Naive thymus-derived CD8-positive, alpha-beta T cell (primary cell): ENCODE results near the gene ZFYVE21. TPM values are rescaled to one million over a fixed set of nuclear protein-coding genes. Genes with fewer than 3 reads are reported as not detected.
"Not testable (repeated sequence)": the region's sequence is repeated elsewhere in the genome, so short reads cannot be mapped to it uniquely, and the experiment has no call there.

ENCODE experiments used
- ATAC-seq, 2 donors: fragments of 150-1000 bp; cut with Tn5 transposase in 1 of 2; sonication (Bioruptor Pico), chemical (Tn5 transposase) in 1 of 2; 1 replicate in 1 of 2; 2 replicates in 1 of 2; pipeline ENCODE4 v1.10.0; 2021; ENCODE audit warnings: mild to moderate bottlenecking in 2 of 2, moderate library complexity in 2 of 2
- POLR2A ChIA-PET: fragments of 350-600 bp; sonication (Branson Sonifier 250); formaldehyde crosslinking; loops from one replicate; lab custom pipeline; 2021; ENCODE audit warnings: antibody characterized with exemption; lab: Charles Lee
- DNase-seq, 10 donors: peaks; one replicate each; pipeline versions ENCODE4 v3.0.0 to v3.0.0-alpha.2; 2020 to 2022
- H3K27ac Mint-ChIP-seq, 10 donors: one replicate each; pipeline ENCODE4 v1.8.0; 2020 to 2022; ENCODE audit warnings: mild to moderate bottlenecking in 10 of 10, mixed read lengths in 10 of 10, moderate library complexity in 4 of 10, inconsistent platforms in 1 of 10
- H3K27me3 Mint-ChIP-seq, 5 donors: one replicate each; pipeline ENCODE4 v1.8.0; 2021 to 2022; ENCODE audit warnings: mixed read lengths in 5 of 5
- H3K36me3 Mint-ChIP-seq, 3 donors: one replicate each; pipeline ENCODE4 v1.8.0; 2020 to 2022; ENCODE audit warnings: mixed read lengths in 3 of 3, mild to moderate bottlenecking in 2 of 3, inconsistent platforms in 1 of 3
- H3K4me1 Mint-ChIP-seq, 4 donors: one replicate each; pipeline ENCODE4 v1.8.0; 2021 to 2022; ENCODE audit warnings: mixed read lengths in 4 of 4
- H3K4me3 Mint-ChIP-seq, 10 donors: one replicate each; pipeline ENCODE4 v1.8.0; 2020 to 2022; ENCODE audit warnings: mild to moderate bottlenecking in 10 of 10, mixed read lengths in 10 of 10, moderate library complexity in 6 of 10, inconsistent platforms in 1 of 10
- H3K9me3 Mint-ChIP-seq, 9 donors: one replicate each; pipeline ENCODE4 v1.8.0; 2020 to 2022; ENCODE audit warnings: mixed read lengths in 9 of 9, mild to moderate bottlenecking in 3 of 9, inconsistent platforms in 1 of 9, moderate library complexity in 1 of 9
- polyA plus RNA-seq, 3 donors: library from polyadenylated mRNA; unstranded; fragments of 300-500 nt; fragmentation: Illumina TruSeq; gene quantifications; one replicate each; pipeline ENCODE4 v1.2.3, GENCODE V29; 2021
- total RNA-seq, 8 experiments: library from RNA in 2 of 8; stranded (reverse) in 2 of 8; gene quantifications; one replicate each; pipeline ENCODE4 v1.2.3 and lab custom pipeline; 2021 to 2026

The ZFYVE21 gene
- total and polyA plus RNA-seq, 5 experiments from 2014 or later = 7.7 to 16.9 (median 8.7) TPM

DNA sequence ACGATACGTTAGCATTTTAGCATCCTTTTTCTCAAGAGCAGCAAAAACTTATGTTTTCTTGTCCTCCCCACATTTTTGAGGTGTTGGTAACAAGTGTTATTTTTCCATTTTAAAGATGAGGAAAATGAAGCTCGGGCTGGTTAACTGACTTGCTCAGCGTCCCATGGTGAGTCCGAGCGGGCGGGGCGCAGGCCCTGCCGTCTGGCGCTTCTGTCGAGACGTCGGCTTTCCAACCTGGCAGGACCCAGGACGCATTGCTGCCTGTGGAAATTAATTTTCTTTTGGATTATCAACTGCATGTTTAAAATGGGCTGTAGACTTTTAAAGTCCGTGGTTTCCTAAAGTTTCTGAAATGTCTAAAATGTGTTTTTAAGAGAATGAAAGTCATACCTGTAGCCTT is 30.7 kb upstream of the ZFYVE21 start:
- ATAC-seq = no peak
- DNase-seq = no peak
- H3K9me3 Mint-ChIP-seq = peaks cover 0 to 2% (median 0%) of the 10 kb centered on the region in 9 donors
- H3K4me3 Mint-ChIP-seq = no peak overlapping the region
- peak overlapping the region in 1 of 10 donors; percentile 15 for H3K27ac Mint-ChIP-seq
- H3K27me3 Mint-ChIP-seq = no peaks in the 10 kb centered on the region
- H3K36me3 Mint-ChIP-seq = peaks cover 0 to 92% (median 6%) of the 10 kb centered on the region in 3 donors
- POLR2A ChIA-PET = no interaction called here
- peaks cover 0 to 10% (median under 1%) of the 10 kb centered on the region in 4 donors for H3K4me1 Mint-ChIP-seq

DNA sequence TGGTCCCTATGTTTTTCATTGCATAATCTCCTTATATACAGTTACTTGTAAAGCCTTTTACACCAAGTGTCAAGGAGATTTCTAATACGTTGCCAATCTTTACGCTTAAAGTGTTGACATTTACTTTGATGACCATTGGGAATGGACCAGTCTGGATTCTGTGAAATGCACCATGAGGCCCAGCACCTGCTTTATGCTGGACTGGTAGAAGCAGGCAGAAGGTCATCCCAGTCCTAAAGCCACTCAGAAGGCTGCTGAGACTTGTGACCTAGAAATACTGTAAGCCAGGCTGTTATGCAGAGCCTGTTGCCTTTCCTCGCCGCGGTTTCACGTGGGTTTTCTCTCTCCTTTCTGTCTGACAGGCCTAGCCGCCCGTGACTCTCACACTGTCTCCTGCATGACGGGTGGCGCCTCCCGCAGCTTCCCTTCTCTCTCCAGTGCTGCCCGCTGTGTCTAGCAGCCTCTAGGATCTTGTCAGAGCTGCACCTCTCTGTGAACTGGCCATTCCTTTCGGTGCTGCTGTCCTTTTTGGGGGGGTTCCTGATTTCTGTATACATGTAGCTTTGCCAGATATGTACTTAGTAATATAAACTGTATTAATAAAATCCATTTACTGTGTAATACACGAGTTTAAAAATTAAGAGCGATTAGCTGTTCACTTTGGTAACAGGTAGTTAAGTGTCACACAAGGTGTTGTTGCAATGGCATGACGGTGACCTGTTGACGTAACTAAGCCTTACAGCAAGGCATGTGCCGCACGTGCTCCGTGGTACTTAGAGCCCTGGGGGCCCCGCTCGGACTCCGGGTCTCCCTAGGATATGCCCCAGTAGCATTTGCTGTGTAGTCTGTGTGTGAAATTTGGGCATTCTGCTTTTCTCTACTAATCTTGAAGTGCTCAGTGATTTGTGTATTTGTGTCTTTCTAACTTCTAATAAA is 30.1 kb upstream of the ZFYVE21 start:
- POLR2A ChIA-PET = no interaction called here

DNA sequence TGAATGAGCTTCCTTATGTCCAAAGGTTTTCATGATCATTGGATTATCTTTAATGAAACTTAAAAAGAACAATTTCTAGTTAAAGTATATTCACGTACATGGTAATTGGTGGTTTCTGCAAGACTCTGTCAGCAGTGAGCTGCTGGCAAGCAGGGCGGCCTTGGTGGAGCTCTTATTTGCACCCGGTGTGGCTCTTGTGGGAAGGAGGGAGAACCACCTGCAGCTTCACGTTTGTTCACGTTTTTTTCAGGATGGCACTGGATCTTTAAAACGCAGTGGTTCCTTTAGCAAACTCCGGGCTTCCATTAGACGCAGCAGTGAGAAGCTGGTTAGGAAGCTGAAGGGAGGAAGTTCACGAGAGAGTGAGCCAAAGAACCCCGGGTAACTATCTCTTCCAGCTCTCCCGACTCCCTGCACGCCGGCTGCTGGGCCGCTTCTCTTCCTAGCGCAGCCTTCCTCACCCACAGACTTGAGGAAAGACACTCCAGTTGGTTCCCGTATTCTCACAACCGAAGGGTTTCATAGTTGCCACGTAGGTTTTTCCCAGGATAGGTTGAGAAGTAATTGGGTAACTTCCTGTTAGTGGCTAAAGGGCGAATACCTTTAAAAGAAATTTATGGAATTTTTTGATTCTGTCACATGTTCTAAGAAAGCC is 28.7 kb upstream of the ZFYVE21 start:
- DNase-seq (no peak), ATAC-seq (no peak)
- peaks cover 0 to 23% (median 2%) of the 10 kb centered on the region in 4 donors for H3K4me1 Mint-ChIP-seq
- H3K36me3 Mint-ChIP-seq = peaks cover 0 to 78% (median 4%) of the 10 kb centered on the region in 3 donors
- peak overlapping the region in 2 of 10 donors; percentile 48 to 50 for H3K27ac Mint-ChIP-seq
- no peak overlapping the region for H3K4me3 Mint-ChIP-seq
- peaks cover 0 to 2% (median 0%) of the 10 kb centered on the region in 9 donors for H3K9me3 Mint-ChIP-seq
- no peaks in the 10 kb centered on the region for H3K27me3 Mint-ChIP-seq
- POLR2A ChIA-PET = no interaction called here

More for the DNA sequence above, 30.1 kb upstream of the ZFYVE21 start:
- no peak overlapping the region for H3K4me3 Mint-ChIP-seq
- no peaks in the 10 kb centered on the region for H3K27me3 Mint-ChIP-seq
- H3K4me1 Mint-ChIP-seq = peaks cover 0 to 15% (median 2%) of the 10 kb centered on the region in 4 donors
- H3K36me3 Mint-ChIP-seq = peaks cover 0 to 92% (median 6%) of the 10 kb centered on the region in 3 donors
- peak overlapping the region in 2 of 10 donors; percentile 12 to 22 for H3K27ac Mint-ChIP-seq
- no peak for ATAC-seq
- no peak for DNase-seq
- peaks cover 0 to 2% (median 0%) of the 10 kb centered on the region in 9 donors for H3K9me3 Mint-ChIP-seq

DNA sequence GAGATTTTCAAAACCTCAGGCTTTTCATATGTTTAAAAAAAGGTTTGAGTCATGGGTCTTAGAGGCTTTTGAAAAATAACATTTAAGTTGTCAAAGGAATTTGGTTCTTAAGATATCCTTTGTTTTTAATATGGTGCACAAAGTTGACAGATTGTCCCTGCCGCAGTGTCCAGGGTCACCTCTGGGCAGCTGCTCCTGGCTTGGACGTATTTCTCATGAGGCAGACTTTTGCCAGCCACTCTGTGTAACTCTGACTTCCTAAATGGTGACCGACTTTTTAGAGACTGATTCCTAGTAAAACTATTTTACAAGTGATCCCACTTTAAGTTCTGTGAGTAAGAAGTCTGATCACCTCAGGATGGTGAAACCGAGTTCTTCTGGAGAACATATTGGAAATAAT is 27.9 kb upstream of the ZFYVE21 start:
- ATAC-seq = no peak
- Mint-ChIP-seq H3K9me3 (peaks cover 0 to 2% (median 0%) of the 10 kb centered on the region in 9 donors), H3K4me1 (peaks cover 0 to 23% (median 2%) of the 10 kb centered on the region in 4 donors), H3K27ac (peak overlapping the region in 1 of 10 donors; percentile 11), H3K4me3 (no peak overlapping the region), H3K27me3 (no peaks in the 10 kb centered on the region), H3K36me3 (peaks cover 0 to 72% (median 4%) of the 10 kb centered on the region in 3 donors)
- no peak for DNase-seq
- POLR2A ChIA-PET = interaction anchor here (0.5 kb wide), 1 partner anchor 16 kb away, joined by 3 read pairs; no protein-coding TSS in a partner anchor

DNA sequence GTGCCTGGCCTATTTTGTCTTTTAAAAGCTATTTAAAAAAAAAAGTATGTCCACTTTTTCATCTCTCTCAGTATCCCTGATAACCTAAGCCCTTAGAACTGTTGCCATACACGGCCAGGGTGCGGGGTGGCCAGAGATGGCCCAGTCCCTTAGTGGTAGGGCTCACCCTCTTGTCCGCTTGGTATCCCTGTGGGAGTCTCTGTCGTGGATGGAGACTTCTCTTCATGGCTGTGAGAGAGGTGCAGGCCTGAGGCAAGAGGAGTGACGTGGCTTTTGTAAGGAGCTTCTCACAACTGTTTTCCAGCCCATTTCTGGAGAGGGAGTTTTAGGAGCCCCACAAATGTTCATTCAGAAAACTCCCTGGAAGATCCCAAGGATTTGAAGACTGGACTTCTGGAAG is 27.2 kb upstream of the ZFYVE21 start:
- POLR2A ChIA-PET = interaction anchor here (0.5 kb wide), 1 partner anchor 17 kb away, joined by 3 read pairs; no protein-coding TSS in a partner anchor
- Mint-ChIP-seq H3K4me1 (peaks cover 0 to 23% (median 2%) of the 10 kb centered on the region in 4 donors), H3K27me3 (no peaks in the 10 kb centered on the region), H3K36me3 (peaks cover 0 to 72% (median 2%) of the 10 kb centered on the region in 3 donors), H3K4me3 (no peak overlapping the region), H3K27ac (peak overlapping the region in 2 of 10 donors; percentile 31 to 40), H3K9me3 (peaks cover 0 to 2% (median 0%) of the 10 kb centered on the region in 9 donors)
- ATAC-seq (no peak), DNase-seq (no peak)

DNA sequence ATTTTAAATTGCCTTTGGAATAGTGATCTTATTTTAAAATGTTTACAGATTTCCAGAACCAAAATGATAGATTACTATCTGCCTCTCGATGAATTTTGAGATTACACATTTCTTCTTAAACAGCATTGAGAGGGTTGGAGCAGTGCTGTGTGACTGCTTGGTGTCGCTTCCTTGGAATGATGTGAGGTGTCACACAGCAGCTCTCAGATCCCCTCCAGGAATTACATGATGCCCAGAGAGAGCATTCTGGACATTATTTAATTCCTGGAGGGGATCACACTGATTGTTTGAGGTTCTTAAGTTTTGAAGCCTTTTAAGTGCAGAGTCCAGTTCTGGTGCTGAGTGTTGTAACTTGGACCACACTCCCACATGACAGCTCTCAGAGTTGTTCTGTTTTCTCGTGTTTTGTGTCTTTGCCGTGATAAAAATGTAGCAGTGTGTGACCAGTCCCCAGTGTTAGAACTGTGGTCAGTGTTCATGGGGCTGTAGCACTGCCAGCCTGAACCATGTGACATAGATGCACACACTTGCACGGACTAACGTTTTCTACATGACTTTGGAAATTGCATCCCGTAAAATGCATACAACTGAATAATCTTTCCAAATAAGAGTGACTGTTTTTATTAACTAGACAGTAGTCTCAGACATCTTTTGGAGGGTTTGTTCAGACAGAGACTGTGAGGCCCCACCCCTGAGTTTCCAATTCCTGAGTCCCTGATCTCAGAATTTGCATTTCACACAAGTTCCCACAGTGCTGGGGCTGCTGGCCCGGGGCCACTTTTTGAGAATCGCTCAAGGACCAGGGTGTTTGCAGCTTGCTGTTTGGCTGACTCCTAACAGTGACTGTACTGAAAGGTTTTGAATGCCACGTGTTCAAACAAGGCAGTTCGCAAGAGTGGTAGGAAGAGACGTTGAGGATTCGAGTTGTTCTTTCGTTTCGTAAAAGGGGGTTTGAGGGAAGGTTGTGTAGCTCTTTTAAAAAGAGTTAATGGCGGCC is 26.4 kb upstream of the ZFYVE21 start:
- POLR2A ChIA-PET = no interaction called here
- ATAC-seq (no peak), DNase-seq (no peak)
- H3K27ac Mint-ChIP-seq = peak overlapping the region in 3 of 10 donors; percentile 26 to 74 (median 69)
- peaks cover 0 to 23% (median 2%) of the 10 kb centered on the region in 4 donors for H3K4me1 Mint-ChIP-seq
- H3K27me3 Mint-ChIP-seq = no peaks in the 10 kb centered on the region
- H3K36me3 Mint-ChIP-seq = peaks cover 0 to 72% (median 2%) of the 10 kb centered on the region in 3 donors
- H3K9me3 Mint-ChIP-seq = peaks cover 0 to 2% (median 0%) of the 10 kb centered on the region in 9 donors
- H3K4me3 Mint-ChIP-seq = no peak overlapping the region

DNA sequence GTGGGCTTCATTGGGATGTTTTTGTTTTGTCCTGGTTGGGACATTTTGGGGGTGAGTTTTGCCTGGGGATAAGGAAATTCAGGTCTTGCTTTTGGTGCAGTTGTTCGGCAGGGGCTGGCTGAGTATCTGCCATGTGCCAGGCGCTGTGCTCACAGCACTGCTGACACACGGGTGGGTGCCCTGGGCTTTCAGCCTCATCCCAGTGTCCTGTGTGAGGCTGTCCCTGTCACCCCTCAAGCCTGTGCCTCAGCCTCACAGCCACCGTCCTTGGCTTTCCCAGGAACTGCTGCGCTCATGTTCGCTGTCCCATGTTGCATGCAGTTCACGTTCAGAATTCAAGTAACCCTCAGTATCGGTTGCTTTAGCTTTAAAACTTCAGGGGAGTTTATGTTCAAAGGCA is 25.3 kb upstream of the ZFYVE21 start:
- ATAC-seq (no peak), DNase-seq (no peak)
- Mint-ChIP-seq H3K9me3 (peaks cover 0 to 2% (median 0%) of the 10 kb centered on the region in 9 donors), H3K4me1 (peaks cover 0 to 23% (median 3%) of the 10 kb centered on the region in 4 donors), H3K27me3 (no peaks in the 10 kb centered on the region), H3K36me3 (peaks cover 0 to 66% (median 2%) of the 10 kb centered on the region in 3 donors), H3K4me3 (no peak overlapping the region), H3K27ac (peak overlapping the region in 4 of 10 donors; percentile 15 to 89 (median 37))
- POLR2A ChIA-PET = interaction anchor here (0.7 kb wide), 2 partner anchors 58 to 139 kb away, joined by 3 to 6 read pairs; no protein-coding TSS in a partner anchor

DNA sequence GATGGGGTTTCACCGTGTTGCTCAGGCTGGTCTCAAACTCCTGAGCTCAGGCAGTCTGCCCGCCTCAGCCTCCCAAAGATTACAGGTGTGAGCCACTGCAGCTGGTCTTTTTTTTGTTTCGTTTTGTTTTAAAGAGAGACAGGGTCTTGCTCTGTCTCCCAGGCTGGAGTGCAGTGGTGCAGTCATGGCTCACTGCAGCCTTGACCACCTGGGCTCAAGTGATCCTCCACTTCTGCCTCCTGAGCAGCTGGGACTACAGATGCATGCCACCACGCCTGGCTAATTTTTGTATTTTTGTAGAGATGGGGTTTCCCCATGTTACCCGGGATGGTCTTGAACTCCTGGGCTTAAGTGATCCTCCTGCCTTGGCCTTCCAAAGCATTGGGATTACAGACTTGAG is 24.0 kb upstream of the ZFYVE21 start:
- Mint-ChIP-seq H3K4me1 (peaks cover 7 to 30% (median 10%) of the 10 kb centered on the region in 4 donors), H3K27ac (peak overlapping the region in 1 of 10 donors; percentile 34), H3K36me3 (peaks cover 0 to 62% (median 0%) of the 10 kb centered on the region in 3 donors)
- H3K4me3 Mint-ChIP-seq, DNase-seq, H3K27me3 Mint-ChIP-seq, H3K9me3 Mint-ChIP-seq, POLR2A ChIA-PET, ATAC-seq: not testable (repeated sequence)

DNA sequence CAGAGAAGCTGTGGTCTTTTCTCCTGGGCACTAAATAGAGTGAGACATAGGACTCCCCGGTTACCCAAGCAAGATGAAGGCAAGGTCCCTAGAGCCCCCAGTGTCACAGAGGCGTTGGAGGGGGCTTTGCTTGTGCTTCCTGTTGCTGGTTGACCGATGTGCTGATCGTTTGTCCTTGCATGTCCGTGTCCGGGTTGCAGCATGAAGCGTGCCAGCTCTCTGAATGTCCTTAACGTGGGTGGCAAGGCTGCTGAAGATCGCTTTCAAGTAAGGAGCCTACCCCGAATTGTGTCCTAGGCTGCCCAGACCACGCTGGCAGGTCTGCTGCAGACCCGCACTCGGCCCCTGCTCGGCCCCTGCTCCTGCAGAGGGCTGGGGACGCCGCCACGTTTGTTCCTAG is 23.5 kb upstream of the ZFYVE21 start:
- Mint-ChIP-seq H3K36me3 (peaks cover 0 to 58% (median 0%) of the 10 kb centered on the region in 3 donors), H3K9me3 (no peaks in the 10 kb centered on the region), H3K4me3 (no peak overlapping the region), H3K27ac (peak overlapping the region in 1 of 10 donors; percentile 34), H3K27me3 (no peaks in the 10 kb centered on the region), H3K4me1 (peaks cover 7 to 31% (median 12%) of the 10 kb centered on the region in 4 donors)
- DNase-seq (no peak), ATAC-seq (no peak)
- POLR2A ChIA-PET = no interaction called here

DNA sequence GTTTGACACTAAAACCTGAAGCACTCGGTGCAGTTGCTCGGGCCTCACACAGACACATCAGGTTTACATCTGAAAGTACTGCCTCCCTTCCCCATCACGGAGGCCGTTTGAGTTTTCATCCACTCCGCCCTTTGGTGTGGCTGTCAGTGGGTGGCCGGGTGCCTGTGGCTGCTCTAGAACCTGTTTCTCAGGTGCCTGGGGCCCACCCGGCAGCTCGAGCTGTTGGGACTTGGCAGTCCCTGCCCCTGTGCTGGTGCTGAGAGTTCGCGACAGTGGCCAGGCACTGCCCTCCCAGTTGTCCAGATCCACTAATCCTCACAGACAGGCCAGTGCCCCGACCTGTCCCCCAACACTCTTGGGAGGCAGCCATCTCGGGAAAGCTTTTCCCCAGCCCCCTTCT is 22.7 kb upstream of the ZFYVE21 start:
- no peak for ATAC-seq

DNA sequence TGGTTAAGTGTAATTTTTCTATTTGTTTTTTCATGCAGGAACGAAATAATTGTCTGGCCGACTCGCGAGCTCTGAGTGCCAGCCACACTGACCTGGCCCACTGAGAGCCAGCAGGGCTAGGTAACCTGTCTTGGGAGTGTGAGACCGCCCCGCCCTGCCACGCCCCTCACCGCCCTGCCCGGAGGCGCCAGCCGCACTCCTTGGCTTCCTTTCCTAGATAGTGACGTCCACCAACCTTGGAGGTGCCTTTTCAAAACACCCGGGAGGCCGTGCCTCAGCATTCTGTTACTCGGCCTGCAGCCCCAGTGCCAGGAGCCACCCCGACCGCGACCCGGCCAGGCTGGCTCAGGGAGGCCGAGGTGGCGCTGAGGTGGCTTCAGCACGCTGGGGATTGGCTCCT is 22.1 kb upstream of the ZFYVE21 start:
- H3K36me3 Mint-ChIP-seq = peaks cover 0 to 46% (median 0%) of the 10 kb centered on the region in 3 donors
- DNase-seq (no peak), ATAC-seq (no peak)
- peaks cover 7 to 29% (median 14%) of the 10 kb centered on the region in 4 donors for H3K4me1 Mint-ChIP-seq
- POLR2A ChIA-PET = interaction anchor here (0.6 kb wide), 1 partner anchor 65 kb away, joined by 3 read pairs; no protein-coding TSS in a partner anchor
- H3K9me3 Mint-ChIP-seq = no peaks in the 10 kb centered on the region
- H3K4me3 Mint-ChIP-seq = no peak overlapping the region
- H3K27me3 Mint-ChIP-seq = no peaks in the 10 kb centered on the region
- H3K27ac Mint-ChIP-seq = peak overlapping the region in 1 of 10 donors; percentile 34

More for the DNA sequence above, 22.7 kb upstream of the ZFYVE21 start:
- Mint-ChIP-seq H3K9me3 (no peaks in the 10 kb centered on the region), H3K27ac (peak overlapping the region in 1 of 10 donors; percentile 34), H3K4me3 (no peak overlapping the region), H3K27me3 (no peaks in the 10 kb centered on the region), H3K4me1 (peaks cover 7 to 31% (median 14%) of the 10 kb centered on the region in 4 donors), H3K36me3 (peaks cover 0 to 52% (median 0%) of the 10 kb centered on the region in 3 donors)
- DNase-seq = no peak
- POLR2A ChIA-PET = interaction anchor here (0.6 kb wide), 1 partner anchor 107 kb away, joined by 4 read pairs; no protein-coding TSS in a partner anchor
